Right forelimb (tissue), 1 donor: Measurements from ENCODE around the gene DUSP7.
"Not testable (repeated sequence)": the region's sequence is repeated elsewhere in the genome, so short reads cannot be mapped to it uniquely, and the experiment has no call there.

ENCODE experiments used
- DNase-seq: peaks from one replicate; pipeline ENCODE4 v3.0.0-alpha.2; 2018

DUSP7 gene

DNA sequence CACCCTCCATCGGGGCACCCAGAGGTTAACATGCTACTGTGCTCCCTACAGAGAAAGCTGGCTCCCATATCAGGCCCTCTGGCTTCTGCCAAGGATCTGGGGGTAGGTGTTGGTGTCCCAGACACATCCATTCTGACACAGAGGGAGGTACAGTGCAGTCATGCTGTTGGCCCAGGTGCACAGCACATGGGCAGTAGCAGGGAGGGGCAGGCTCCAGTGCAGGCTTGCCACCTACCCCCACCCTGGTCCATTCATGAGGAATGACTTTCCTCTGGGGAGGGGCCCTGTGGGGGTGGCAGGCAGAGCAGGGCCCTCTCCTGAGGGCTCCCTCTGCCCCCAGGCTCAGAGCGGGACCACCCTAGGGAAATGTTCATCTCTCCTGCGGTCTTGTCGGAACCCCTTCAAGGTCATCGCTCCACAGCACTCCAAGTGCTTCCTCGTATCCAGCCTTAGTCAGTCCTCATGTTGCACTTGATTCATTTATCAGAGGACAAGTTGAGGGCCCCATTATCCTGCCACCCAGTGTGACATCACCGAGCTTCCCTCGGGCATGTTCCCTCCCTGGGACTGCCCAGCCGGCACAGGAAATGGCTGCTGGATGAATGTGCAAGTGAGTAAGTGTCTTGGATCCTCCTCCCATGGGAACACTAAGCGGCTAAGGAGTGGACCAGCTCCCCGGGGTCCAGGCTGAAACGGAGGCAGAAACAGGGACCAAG, 10.0 kb downstream of the DUSP7 start:
- no peak for DNase-seq

DNA sequence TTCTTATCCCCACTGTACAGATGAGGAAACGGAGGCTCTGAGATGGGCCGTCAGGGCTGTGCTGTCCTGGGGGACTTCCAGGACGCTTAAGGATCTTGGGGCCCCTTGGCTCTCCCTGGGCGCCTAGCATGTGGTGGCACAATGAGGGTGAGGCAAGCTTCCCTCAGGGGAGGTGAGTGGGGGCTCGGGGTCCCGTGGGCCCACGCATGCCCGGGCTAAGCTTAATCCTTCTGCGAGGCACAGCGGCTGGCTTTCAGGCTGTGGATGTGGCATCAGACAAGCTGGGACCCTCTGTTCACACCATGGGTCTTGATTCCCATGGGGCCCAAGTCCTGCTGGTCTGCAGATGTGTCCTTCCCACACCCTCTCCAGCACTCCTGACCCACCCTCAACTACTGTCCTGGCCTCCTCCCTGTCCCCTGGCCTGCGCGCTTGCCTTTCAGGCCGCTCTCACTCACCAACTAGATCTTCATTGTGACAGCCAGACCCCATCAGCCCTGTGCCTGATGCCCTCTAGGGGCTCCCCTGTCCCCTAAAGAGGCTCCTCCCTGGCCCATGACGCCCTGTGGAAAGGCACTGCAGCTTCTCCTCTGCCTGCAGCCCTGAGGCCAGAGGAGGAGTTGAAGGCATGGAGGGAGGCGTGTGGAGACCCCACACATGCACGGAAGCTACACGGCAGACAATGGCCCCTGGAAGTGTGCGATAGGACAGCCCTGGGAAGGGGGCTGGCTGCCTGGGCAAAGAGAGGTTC, 11.3 kb downstream of the DUSP7 start:
- DNase-seq, result no peak

DNA sequence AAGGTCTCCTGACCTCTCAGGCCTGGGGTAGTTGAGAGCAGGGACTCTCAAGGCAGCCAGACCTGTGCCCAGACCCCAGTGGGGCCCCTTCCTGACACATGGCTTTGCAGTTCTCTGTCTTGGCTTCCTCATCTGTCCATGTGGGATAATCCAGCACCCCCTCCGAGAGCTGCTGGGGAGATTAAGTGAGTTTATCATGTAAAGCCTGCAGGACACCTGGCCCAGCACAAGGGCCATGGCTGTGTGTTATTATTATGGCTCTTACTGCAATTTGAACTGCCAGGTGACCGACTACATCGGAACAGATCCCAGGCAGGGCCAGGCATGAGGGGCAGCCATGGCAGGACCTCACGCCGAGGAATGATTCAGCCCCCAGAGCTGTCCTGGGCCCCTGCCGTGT, 12.6 kb downstream of the DUSP7 start:
- DNase-seq, result no peak

- DNase-seq, result not testable (repeated sequence)
These were observed 13.3 kb downstream of the DUSP7 start for GRCh38 chr3:52043039-52043438.

GRCh38 chr3:52041118-52041731, 15.1 kb downstream of the DUSP7 start:
- DNase-seq, result no peak

DNA sequence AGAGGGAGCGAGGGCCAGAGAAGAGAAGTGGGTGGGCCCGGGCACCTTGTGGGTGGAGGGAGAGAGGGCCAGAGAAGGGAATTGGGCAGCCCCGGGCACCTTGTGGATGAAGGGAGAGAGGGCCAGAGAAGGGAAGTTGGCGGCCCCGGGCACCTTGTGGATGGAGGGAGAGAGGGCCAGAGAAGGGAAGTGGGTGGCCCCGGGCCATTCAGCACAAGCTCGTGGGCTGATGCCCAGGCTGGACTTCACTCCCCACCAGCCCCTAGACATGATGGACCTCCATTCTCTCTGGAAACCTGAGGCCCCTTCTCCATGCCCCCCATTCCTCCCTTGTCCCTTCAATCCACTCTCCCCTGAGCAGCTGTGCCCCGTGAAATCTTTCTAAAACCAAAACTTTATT, 15.8 kb downstream of the DUSP7 start:
- no peak for DNase-seq

- DNase-seq, result no peak
These were observed 16.5 kb downstream of the DUSP7 start for GRCh38 chr3:52039846-52040245.

- DNase-seq, result no peak
These were observed 16.9 kb downstream of the DUSP7 start for GRCh38 chr3:52039426-52039825.

GRCh38 chr3:52038227-52038626, 18.1 kb downstream of the DUSP7 start:
- DNase-seq, result no peak

DNA sequence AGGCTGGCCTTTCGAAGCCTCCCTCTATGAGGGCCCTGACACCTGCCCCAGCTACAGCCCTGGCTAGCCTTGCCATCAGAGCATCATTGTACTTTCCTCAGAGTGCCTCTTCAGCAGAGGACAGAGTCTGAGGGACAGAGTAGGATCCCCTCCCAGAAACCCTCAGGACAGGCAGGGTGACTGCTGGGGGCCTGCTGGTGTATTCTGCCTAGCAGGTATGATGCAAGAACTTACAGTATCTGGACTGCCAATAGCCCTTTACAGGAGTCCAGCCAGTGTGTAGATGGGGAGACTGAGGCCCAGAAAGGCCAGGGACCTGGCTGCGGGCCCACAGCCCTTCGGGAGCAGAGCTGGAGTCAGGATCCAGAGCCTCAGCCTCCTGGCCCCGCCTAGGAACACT, 19.1 kb downstream of the DUSP7 start:
- DNase-seq, result no peak

DNA sequence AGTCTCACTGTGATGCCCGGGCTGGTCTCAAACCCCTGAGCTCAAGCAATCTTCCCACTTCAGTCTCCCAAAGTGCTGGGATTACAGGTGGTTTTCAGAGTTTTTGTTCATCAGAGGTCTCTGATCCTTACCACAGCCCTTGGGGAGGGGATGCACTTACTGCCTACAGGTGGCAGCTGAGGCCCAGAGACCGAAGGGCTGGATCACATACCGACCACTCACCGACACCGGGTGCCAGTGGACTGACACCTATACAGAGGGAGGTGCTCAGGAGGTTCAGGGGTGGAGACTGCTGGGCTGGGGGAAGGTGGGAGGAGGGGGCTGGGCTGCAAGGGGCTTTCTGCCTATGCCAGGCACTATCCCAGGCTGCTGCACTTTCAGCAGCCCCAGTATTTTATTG, 19.5 kb downstream of the DUSP7 start:
- no peak for DNase-seq

- DNase-seq, result no peak
These were observed 20.1 kb downstream of the DUSP7 start for GRCh38 chr3:52036222-52036694.

DNA sequence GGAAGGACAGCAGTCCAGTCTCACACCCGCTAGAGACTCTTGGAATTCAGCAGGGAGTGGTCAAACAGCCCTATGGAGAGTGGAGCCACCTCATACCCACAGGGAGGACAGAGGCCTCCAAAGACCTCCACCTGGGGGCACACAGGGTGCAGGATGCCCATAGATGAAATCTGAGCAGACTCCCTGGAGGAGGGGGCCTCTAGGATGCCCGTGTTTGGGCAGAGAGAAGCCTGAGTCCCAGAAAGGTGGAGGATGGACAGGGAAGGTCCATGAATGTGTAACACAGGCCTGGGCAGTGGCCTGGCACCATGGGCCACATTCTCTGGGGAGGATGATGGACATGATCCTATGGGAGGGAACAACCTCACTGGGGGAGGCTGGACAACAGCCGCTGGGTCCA, 21.7 kb downstream of the DUSP7 start:
- DNase-seq, result no peak

DNA sequence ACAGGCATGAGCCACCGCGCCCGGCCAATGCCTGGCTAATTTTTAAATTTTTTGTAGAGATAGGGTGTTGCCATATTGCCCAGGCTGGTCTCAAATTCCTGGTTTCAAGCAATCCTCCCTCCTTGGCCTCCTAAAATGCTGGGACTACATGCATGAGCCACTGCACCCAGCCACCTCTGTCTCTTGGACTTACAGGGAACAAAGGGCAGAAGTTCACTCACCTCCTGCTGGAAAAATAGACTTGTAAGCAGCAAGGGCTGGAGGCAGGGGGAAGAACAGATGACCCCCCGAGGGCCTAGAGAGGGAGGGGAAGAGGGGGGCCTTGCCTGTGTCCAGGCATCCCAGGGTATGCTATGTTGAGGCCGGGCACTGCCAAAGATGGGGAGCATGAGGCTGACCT, 22.2 kb downstream of the DUSP7 start:
- no peak for DNase-seq

DNA sequence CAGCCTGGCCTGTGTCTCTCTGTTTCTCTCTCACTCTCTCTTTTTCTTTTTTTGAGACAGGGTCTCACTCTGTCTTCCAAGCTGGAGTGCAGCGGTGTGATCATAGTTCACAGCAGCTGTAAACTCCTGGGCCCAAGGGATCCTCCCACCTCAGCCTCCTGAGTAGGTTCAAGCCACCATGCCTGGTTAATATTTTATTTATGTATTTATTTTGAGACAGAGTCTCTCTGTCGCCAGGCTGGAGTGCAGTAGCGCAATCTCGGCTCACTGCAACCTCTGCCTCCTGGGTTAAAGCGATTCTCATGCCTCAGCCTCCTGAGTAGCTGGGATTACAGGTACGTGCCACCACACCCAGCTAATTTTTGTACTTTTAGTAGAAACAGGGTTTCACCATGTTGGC, 22.6 kb downstream of the DUSP7 start:
- DNase-seq, result not testable (repeated sequence)

- DNase-seq, result no peak
These were observed 23.5 kb downstream of the DUSP7 start for GRCh38 chr3:52032702-52033408.

DNA sequence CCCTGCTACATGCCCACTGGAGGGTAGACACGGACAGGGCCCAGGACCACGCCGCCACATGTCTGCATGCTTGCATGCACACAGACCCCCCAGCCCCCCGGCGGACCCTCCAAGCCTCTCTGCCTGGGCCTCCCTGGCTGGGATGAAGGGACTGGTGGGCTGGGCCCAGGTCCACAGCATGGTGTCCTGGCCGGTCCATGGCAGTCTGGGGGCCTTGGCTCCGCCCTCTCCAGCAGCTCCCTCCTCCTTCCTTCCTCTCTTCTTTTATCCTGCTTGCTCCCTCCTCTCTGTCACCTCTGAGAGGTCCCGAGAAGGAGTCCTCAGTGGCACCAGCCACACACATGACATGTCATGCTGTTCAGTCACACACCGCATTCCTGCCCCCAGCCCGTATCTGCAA, 24.5 kb downstream of the DUSP7 start:
- DNase-seq, result no peak

- no peak for DNase-seq
These were observed 25.6 kb downstream of the DUSP7 start for GRCh38 chr3:52030714-52031310.

GRCh38 chr3:52029535-52029934, 26.8 kb downstream of the DUSP7 start:
- no peak for DNase-seq

- DNase-seq, result no peak
These were observed 27.3 kb downstream of the DUSP7 start for GRCh38 chr3:52029053-52029452.

GRCh38 chr3:52028572-52028971, 27.8 kb downstream of the DUSP7 start:
- no peak for DNase-seq

- no peak for DNase-seq
These were observed 30.3 kb downstream of the DUSP7 start for GRCh38 chr3:52026041-52026440.

DNA sequence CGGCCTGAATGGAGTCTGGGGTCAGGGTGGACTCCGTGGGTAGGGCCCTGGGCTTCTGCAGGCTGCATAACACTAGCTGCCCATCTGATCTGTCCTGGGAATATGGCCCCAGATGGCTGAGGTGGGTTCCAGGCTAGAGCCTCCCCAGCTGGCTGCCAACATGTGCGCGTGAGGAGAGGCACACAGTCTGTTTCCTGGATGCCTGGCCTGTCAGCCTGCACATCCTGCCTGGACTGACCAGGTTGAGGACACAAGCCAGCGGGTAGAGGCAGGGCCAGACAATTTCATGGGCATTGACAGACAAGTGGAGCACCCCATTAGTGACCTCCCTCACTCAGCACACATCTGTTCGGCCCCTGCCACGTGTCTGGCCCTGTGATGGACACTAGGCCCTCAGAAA, 30.9 kb downstream of the DUSP7 start:
- DNase-seq, result no peak
